Glomerular visceral epithelial cell (primary cell): ENCODE data around the gene PIEZO2.
"Not testable (repeated sequence)": the region's sequence is repeated elsewhere in the genome, so short reads cannot be mapped to it uniquely, and the experiment has no call there.

Experiments used
- DNase-seq: peaks from one replicate; pipeline ENCODE4 v3.0.0-alpha.2; 2016; ENCODE audit errors: extremely low spot score

The PIEZO2 gene

GRCh38 chr18:10973567-10974203 lies 175.7 kb downstream of the PIEZO2 start:
- no peak for DNase-seq

GRCh38 chr18:10971717-10972116 lies 177.7 kb downstream of the PIEZO2 start:
- DNase-seq, result no peak

GRCh38 chr18:10965119-10965518 lies 184.2 kb downstream of the PIEZO2 start:
- DNase-seq, result no peak

- no peak for DNase-seq
Measured at GRCh38 chr18:10953672-10954071, 195.7 kb downstream of the PIEZO2 start.

- DNase-seq, result no peak
Measured at GRCh38 chr18:10951631-10952544, 197.5 kb downstream of the PIEZO2 start.

- no peak for DNase-seq
Measured at GRCh38 chr18:10950876-10951630, 198.3 kb downstream of the PIEZO2 start.

- no peak for DNase-seq
Measured at GRCh38 chr18:10950080-10950875, 199.1 kb downstream of the PIEZO2 start.

GRCh38 chr18:10949655-10950054 lies 199.7 kb downstream of the PIEZO2 start:
- DNase-seq, result no peak

- DNase-seq, result no peak
Measured at GRCh38 chr18:10948421-10948820, 200.9 kb downstream of the PIEZO2 start.

GRCh38 chr18:10946058-10946457 lies 203.3 kb downstream of the PIEZO2 start:
- DNase-seq, result no peak

GRCh38 chr18:10942998-10943397 lies 206.4 kb downstream of the PIEZO2 start:
- no peak for DNase-seq

- DNase-seq, result no peak
Measured at GRCh38 chr18:10939822-10940221, 209.5 kb downstream of the PIEZO2 start.

GRCh38 chr18:10937743-10938640 lies 211.4 kb downstream of the PIEZO2 start:
- no peak for DNase-seq

- DNase-seq, result no peak
Measured at GRCh38 chr18:10936176-10937053, 213.0 kb downstream of the PIEZO2 start.

- no peak for DNase-seq
Measured at GRCh38 chr18:10935588-10935987, 213.8 kb downstream of the PIEZO2 start.

- not testable (repeated sequence) for DNase-seq
Measured at GRCh38 chr18:10933648-10934047, 215.7 kb downstream of the PIEZO2 start.

GRCh38 chr18:10930076-10930475 lies 219.3 kb downstream of the PIEZO2 start:
- no peak for DNase-seq

GRCh38 chr18:10928772-10929373 lies 220.5 kb downstream of the PIEZO2 start:
- peak; percentile 39 for DNase-seq
